GM19463 (cell line): ENCODE results near the gene TSSC4.

Experiments used
- ATAC-seq: cut with Tn5 transposase; IDR thresholded peaks from one replicate; pipeline ENCODE4 v1.9.1; 2021; ENCODE audit warnings: mild to moderate bottlenecking, moderate library complexity; ENCODE audit not compliant: unreplicated experiment

Gene TSSC4

DNA sequence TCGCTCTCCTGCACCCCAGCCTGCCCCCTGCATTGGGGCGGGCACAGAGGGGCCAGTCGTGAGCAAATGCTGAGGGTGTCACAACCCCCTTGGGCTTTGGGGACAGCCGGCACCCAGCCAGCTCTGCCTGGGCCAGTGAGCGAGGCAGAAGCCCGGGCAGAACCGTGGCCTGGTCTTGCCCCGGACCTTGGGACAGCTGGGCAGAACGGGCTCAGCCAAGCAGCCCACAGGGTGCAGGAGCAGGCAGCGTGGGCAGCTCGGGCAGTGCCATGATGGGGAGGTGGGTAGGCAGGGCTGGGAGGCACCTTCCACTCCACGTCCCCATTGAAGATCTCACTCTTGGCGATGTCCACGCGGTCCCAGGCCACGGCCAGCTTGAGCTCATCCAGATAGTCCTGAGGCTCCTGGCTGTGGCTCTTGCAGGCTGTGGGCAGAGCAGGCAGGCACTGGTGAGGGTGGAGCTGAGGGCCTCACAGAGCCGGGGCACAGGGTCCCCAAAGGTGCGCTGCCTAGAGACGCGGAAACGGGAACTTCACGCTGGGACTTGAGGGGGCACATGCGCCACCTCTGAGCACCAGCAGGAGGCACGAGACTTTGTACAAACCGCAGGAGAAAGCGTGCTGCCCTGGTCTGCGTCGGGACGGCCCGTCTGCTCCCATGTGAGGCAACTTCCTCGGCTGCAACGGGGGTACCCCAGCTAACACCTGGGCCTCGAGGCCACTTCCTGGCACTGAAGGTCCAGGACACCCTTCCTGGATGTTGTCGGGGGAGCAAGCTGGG, 15.2 kb downstream of the TSSC4 start:
- ATAC-seq: no peak

DNA sequence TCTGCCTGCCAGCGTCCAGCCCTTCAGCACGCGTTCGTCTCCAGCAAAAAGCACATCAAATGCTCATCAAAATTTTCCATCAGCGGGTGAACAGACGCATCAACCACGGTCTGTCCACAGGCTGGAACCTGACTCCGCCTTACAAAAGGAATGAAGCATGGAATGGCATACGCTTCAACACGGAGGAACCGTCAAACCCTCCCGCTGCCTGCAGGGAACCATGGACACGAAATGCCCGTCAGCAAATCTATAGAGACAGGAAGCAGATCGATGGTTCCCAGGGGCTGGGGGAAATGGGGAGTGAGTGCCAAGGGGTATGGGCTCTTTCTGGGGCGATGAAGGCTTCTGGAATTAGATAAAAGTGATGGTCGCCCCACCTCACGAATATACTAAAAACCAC, 16.2 kb downstream of the TSSC4 start:
- ATAC-seq: no peak

DNA sequence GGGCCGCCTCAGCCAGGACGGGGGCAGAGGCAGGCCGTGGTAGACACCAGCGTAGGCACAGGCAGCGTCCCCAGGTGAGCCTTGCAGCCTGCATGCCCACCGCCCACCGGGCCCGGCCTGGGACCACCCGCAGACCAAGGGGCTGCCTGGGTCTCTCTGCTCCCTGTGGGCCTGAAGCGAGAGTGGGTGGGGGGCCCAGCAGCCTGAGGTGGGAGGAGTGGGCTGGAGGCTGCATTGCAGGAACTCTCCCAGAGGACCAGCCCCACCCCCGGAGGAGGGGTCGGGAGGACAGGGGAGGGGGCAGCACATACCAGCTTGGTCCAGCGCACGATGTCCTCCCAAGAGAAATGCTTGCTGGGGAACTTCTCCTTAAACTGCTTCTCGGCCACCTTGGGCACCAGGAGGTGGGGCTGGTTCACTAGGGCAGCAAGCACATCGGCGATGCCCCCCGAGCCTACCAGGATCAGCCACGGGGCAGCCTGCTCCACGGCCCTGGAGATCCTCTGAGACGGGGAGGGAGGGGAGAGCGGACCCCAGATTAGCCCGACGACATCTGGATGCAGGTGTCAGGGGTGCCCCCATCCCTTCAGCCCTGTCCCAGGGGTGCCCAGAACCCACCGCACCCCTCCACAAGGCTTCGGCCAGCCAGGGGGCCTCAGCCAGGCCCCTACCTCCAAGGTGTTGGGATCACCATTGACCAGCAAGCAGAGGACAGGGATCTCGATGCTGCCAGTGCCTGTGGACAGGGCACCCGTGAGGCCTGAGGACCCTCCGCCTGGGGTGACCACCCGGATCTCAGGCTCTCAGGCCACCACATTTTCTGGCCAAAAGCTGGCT, 17.5 kb downstream of the TSSC4 start:
- ATAC-seq: no peak

DNA sequence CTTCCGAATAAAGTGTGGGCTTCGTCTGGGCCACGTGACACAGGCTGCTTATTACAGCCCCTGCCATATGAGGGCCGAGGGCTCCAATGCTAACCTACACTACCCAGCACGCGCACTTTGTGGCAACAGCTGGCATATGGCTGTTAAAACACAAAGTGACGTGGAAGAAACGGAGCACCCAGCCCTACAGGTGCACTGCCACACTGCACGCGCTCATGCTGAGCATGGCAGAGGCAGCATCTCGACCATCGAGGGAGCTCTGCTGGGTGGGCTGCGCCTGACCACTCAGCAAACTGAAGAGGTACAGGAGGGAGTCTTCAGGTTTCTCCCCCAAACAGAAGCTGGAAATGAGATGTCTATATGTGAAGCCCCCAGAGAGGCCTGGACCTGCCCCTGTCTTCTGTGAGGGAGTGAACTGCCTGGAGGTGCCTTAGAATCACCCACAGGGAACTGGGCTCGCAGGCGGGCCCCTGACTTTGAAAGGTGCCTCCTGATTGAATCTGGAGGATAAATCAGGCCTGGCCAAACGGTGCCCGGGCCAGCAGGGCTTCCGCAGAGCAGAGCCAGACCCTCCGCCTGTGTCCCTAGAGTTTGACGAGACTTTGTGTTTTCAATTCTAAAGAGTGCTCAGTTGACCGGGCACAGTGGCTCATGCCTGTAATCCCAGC, 18.3 kb downstream of the TSSC4 start:
- no peak for ATAC-seq

DNA sequence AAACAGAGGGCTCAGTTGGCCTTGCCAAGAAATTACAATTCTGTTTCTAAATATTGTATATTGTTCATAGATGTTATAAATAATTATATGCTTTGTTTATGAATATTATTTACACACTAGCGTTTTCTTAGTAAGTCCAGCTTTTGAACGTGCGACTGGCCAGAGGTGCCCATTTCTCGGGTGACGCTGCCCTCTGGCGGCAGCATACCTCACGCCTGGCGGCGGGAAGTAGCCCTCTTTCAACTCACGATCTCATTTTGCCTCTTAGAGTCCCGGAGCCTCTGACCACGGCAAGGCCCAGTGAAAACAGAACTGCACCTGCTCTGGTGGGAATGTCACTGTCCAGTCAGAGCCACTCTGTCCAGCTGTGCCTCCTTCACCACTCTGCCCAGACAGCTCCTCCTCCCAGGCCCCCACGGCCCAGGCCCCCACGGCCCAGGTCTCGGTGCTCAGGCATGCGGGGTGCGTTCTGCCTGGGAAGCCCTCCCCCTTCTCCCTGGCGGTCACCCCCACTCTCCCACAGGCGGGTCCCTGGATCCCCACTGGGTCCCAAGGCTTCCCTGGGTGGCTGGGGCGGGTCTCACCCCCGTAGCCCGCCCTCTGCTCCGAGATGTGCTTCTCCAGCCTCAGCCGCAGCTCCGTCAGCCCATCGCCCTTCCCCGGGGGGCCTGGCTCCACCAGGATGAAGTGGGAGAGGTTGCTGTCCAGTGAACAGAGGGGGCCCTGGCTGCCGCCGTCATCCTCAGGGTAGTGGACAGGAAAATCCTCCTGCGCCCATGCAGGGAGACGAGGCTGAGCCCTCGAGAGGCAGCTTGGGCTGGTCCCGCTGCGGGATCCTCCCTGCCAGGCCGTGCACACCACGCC, 19.3 kb downstream of the TSSC4 start:
- no peak for ATAC-seq

DNA sequence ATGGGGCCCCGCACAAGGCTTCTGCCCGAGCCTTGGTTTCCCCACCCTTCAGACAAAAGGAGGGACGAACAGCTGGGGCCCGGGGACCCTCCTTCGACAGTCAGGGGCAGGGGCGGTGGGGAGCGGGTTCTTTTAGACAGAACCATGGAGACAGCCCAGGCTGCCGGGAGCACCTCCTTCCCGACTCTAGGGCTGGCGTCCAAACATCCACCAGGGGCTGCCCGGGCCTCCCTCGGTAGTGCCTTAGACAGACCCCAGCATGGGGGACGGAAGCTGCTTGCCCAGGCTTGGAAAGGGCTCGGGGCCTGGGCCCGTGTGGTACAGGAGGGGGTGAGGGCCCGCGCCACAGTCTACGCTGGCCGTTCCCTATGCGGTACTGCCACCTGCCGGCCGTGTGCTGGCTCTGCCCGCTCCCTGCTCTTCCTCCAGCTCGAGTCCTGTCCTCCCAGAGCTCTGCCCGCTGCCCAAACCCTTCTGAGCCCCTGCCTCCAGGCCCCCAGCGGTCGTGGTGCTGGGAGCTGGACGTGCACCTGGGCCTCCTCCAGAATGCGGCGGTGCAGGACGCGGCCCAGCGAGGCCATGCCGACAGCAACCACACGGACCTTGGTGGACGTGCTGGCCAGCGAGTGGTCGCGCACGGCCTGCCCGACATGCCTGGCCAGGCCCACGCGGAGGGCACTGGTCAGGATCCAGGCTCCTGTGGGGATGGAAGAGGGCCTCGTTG, 20.1 kb downstream of the TSSC4 start:
- ATAC-seq: peak; percentile 70

DNA sequence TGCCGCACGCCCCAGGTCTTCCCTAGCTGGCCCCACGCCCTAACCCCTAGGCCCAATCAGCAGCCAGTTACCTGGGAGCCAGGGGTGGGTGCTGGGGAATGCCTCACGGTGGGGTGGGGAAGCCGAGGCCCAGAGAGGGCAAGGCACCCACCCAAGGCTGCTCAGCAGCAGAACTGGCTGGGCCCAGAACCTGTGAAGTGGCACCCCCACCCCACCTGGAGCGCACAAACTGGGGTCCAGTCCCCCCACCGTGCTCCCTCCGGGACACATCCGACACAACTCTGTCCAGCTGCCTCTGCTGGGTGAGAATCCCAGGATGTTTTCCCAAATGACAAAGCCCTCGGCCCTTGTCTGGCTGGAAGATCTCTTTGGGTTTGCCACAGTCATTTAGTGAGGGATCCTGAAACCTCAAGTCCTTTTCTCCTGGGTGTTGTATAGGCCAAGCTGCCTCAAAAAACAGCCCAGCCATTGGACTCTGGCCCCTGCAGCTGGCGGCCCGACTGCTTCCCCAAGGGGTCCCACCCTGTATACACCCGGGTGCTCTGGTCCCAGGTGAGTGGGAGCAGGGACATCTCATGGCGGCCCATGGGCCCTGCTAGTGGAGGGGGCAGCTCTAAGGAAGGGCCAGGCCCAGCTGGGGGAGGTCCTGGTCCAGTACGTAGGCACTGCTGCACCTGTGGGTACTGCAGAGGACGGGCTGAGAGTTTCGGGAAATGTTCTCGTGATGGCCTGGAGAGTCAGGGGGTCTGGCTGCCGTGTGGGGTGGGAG, 20.9 kb downstream of the TSSC4 start:
- ATAC-seq: no peak

DNA sequence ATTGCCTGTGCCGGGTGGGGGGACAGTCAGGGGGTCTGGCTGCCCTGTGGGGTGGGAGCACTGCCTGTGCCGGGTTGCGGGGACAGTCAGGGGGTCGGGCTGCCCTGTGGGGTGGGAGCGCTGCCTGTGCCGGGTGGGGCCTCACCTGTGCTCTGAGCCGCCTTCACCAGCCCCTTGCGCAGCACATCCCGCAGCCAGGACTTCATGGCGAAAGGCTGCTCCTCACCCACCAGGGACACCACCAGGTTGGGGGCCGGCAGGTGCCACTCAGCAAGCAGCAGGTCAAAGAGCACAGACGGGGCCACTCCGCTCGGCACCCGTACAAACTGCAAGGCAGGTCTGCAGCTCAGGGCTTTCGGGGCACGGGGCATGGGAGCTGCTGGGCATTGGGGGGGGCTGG, 21.4 kb downstream of the TSSC4 start:
- no peak for ATAC-seq

DNA sequence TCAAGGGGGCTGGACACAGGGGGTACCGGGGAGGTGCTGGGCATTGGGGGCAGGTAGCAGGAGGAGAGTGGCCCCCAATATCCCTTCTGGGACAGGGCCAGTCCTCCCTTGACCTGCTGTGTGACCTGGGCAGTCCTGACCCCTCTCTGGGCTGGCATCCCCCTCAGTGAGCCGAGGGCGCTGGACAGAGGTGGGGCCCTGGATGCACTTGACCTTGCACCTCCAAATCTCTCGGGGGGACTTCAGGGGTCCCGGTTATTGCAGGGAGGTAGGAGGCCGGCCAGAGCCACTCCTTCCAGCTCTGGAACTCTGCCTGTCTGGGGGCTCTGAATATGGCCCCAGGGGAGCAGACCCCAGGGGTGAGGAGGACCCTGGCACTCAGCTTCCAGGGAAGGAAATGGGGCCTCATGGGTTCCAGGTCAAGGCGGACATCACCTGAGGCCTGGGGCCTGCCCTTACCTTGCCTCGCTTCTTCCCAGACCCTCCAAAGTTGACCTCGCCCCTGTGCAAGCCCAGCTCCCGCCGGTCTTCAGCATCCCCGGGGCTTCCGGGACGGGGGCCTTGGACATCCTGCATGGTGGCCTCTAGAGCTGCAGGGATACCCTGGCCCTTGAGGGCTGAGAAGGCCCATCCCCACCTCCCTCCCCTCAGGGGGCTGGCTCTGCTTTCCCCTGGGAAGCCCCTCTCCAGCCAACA, 22.1 kb downstream of the TSSC4 start:
- no peak for ATAC-seq

DNA sequence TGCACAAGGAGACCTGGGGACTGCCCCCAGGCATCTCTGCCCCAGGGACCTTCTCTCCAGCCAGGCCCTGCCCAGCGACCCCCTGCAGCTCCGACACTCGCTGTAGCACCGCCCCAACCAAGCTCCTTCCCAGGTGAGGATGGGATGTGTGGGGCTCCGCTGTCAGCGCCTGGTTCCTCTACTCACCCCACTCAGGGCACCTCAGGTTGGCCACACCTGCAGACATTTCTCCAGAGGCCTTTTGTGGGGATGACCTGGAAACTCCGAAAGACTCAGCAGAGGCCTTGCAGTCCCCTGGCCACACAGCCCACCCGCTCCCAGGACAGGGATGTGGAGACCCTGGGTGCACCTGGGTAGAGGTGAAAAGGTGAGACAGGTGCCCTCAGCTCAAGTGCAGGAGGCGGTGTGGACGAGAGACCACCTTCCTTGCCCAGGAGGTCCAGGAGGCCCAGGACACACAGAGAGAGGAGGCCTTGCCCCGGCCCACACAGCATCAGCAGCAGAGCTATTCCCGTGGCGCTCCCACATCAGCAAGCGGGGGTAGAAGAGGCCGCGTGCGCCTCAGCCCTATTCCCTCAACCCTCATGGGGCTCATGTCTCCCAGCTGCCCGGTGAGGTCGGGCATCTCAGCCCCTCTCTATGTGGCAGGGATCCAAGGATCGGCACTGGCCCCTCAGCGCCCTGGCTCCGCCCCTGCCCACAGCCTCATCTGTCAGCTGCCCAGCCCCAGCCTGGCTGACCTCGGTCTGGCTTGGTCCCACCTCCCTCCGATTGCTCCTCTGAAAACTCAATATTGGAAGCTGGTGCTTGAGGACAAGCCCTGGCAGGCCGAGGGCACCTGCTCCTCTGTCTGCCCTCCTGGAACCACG, 22.8 kb downstream of the TSSC4 start:
- ATAC-seq: no peak

DNA sequence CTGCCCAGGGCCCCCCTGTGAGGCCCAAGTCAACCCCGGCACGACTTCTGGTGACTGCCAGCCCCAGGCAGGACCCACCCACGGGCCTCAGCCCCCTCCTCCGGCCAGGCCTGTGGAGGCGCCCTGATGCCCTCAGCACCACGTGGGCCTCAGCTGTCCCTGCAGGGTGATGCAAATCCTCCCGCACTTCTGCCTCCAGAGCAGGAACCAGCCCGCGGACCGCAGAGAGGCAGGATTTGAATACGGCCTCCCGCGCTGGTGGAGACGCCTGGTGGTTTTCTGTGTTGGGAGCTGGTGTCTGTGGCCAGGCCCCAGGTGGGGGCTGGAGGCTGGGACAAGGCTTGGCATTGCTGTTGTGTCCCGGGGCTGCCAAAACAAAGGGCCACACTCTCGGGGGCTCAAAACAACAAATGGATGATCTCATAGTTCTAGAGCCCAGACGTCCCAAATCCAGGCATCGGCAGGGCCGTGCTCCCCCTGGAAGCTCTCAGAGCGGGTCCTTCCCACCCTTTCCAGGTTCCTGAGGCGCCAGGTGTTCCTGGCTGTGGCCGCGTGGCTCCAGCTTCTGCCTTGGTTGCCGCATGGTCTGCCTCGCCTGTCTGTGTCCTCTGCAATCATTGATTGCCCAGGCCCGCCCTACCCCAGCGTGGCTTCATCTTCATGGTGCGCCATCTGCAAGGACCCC, 24.4 kb downstream of the TSSC4 start:
- ATAC-seq: no peak

DNA sequence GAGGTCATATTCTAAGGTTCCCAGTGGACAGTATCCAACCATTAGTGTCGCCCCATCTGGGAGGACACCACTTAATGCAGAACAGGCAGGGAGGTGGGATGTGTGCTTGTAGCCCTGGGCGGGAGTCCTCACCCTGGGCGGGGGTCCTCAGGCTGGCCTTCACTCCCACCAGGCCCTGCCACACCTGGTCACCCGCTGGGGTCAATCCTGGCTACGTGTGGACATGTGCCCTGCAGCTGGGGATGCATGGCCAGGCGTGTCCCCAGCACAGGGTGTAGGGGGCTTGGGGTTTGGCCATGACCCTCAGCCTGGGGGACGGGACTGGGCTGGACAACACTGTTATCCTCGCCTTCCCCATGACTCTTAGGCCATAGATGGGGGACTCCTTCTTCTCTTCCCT, 25.0 kb downstream of the TSSC4 start:
- no peak for ATAC-seq

DNA sequence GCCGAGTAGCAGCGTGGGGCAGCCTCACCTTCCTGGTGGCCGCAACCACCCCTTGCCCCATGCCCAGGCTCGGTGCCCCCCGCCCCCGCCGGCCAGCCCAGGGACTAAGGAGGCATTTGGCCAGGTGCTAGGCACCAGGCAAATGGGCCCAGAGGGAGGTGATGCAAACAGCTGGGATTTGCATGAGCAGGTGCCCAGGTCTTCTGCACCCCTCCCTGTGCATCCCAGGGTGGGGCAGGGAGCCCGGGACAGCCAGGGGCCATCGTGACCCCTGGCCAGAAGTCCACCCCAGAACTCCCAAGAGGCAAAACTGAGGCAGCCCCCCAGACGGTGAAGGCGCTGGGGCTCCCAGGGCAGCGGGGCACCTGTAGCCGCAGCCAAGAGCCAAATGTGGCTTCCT, 25.7 kb downstream of the TSSC4 start:
- no peak for ATAC-seq

DNA sequence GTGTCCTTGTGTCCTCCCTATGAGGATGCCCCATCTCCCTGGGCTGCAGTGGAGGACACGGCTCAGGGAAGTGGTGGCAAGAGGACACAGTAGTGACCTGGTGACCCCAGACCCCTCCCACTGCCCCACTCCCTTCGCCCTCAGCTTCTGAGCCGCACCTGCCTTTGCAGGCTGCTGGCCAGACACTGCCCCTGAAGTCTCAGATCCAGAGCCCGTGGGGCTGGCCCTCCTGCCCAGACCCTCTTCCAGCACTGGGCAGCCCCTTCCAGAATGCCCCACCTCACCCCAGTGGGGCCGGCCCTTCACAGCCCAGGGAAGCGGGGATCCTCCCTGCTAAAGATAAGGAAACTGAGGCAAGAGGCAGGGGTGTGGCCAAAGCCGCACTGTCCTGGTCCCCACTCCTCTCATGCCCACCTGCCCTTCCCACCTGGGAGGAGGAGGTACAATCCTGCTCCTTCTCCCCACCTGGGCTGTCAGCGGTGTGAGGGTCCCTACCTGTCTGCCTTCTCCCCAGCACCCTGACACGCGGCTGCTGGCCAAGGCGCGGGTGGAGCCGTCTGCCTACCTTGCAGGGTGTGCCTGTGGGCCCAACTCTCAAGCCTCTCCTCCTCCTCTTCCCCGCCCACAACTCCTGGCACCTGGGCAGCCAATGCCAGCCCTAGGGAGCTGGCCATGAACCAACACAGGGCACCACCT, 26.4 kb downstream of the TSSC4 start:
- no peak for ATAC-seq

DNA sequence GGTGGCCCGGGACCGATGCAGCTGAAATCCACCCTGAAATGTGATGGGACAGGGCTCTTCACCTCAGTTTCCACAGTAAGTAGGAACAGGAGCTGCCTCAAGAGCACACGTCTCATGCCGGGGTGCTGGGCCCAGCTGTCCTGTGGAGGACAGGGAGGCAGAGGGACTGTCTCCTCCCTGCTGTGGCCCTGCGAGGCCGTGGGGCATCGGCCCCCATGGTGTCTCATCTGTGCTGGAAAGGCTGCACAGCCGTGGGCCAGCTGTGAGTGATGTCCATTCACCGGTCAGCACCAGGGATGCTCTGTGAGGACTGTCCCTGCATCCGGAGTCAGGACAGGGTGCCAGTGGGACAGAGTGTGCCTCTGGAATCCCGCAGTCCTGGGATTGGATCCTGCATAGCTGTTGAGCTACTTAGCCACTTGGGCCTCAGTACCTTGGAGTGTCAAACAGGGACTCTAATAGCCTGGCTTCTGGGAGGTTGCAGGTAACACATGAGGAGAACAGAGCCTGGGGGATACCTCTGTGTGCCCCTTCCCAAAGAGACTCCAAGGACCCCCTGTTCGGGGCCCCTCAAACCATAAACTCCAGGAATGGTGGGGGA, 27.3 kb downstream of the TSSC4 start:
- ATAC-seq: no peak

DNA sequence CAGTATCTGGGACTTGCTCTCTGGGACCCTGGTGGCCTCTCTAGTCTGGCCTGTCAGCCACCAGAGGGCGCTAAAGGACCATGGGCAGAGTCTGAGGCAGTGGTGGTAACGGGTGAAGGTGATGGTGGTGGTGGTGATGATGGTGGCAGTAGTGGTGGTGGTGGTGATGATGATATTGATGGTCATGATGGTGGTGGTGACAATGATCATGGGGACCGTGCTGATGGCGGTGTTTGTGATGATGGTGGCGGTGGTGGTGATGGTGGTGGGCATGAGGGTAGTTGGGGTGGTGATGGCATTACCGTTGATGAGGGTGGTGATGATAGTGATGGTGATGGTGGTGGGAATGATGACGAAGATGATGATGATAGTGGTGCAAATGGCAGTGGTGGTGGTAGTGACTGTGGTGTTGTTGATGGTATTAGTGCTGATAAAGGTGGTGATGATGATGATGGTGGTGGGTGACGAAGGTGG, 27.8 kb downstream of the TSSC4 start:
- no peak for ATAC-seq
